ENCODE results near the gene NEK8.
"Not testable (repeated sequence)": the region's sequence is repeated elsewhere in the genome, so short reads cannot be mapped to it uniquely, and the experiment has no call there.

The NEK8 gene

DNA sequence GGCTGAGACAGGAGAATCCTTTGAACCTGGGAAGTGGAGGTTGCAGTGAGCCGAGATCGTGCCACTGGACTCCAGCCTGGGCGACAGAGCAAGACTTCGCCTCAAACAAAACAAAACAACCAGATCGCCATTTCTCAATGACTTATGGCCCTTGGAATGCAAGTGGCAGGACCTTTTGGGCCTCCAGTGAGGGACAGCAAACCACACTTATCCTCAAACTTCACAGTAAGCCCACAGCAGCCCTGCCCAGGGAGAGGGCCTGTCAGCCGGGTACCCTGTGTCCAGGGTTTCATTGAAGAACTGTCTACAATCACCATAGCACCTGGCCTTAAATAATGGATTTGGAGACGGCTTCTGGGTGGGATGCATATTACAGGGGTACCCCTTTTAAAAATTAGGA is 26.9 kb downstream of the NEK8 start:
- no peak overlapping the region for H3K27ac Mint-ChIP-seq
- H3K4me3 Mint-ChIP-seq: no peak overlapping the region
- no peaks in the 10 kb centered on the region for H3K4me1 Mint-ChIP-seq (ENCODE audit: low read depth)
- H3K9me3 Mint-ChIP-seq (ENCODE audit: low read depth): no peaks in the 10 kb centered on the region
- no peaks in the 10 kb centered on the region for H3K27me3 Mint-ChIP-seq
- H3K36me3 Mint-ChIP-seq: no peaks in the 10 kb centered on the region

DNA sequence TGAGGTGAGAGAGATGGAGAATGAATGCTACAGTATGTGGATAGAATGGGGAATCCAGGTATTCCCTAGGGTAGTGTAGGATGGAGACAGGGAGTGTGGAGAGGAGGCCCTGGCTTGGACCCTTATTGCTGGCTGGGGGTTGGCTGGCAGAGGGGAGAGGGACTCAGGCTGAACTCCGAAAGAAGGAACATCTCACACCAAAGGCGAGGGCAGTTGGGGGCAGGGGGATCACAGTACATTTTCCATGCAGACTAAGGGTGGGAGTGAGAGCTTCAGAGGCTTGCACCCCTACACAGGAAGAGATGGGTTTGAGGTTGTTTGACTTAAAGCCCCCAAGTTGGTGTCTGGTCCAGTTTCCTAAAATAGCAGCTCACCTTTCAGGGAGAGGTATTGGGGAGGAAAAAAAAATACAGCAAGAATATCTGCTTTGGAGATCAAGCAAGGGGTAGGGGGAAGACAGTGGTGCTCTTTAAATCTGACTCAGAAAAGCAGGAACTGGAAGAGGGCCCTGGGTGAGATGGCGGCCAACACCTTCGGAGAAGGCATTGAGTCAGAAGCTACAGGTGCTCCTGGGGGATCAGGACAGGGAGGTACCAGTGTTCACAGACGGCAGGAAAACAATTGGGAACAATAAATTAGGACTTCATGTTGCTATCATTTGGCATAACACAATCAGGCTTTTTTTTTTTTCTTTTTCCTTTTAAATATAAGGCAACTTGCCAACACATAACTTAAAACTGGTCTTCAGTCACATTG is 27.6 kb downstream of the NEK8 start:
- Mint-ChIP-seq H3K4me1 (ENCODE audit: low read depth) (no peaks in the 10 kb centered on the region), H3K9me3 (ENCODE audit: low read depth) (no peaks in the 10 kb centered on the region), H3K27ac (peak overlapping the region; percentile 64), H3K36me3 (no peaks in the 10 kb centered on the region), H3K4me3 (no peak overlapping the region), H3K27me3 (no peaks in the 10 kb centered on the region)

DNA sequence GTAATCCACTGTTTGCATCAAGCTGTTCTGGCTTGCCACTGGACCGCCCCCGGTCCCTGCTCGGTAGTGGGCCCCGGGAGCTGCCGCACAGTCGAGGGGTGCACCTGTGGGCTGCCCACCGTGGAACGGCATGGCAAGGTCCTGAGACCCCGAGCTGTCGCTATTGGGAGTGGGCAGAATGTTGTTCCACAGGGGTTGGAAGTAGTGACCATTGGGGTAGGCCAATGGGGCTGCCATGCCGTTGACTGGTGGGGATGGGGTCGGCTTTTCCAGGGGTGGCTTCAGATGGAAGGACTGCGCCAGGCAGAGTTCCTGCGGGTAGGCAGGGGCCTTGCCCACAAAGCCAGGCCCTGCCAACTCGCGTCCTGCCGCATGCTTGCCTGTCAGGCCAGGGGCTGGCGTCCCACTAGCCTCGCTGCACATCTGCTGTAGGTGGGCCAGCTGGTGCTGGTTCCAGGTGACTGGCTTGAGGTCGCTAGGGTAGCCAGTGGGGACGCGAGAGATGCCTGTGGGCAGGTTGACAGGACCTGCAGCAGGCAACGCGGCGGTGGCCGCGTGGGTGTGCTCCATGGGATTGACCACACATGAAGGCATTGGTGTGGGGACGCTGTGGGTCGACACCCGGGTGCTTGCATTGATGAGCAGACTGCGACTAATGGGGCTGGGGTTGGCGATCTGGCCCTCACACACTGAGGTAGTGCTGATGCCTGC is 30.0 kb downstream of the NEK8 start:
- no peaks in the 10 kb centered on the region for H3K9me3 Mint-ChIP-seq (ENCODE audit: low read depth)
- peaks cover 2% of the 10 kb centered on the region for H3K4me1 Mint-ChIP-seq (ENCODE audit: low read depth)
- no peaks in the 10 kb centered on the region for H3K36me3 Mint-ChIP-seq
- no peak overlapping the region for H3K27ac Mint-ChIP-seq
- H3K4me3 Mint-ChIP-seq: no peak overlapping the region
- H3K27me3 Mint-ChIP-seq: no peaks in the 10 kb centered on the region

DNA sequence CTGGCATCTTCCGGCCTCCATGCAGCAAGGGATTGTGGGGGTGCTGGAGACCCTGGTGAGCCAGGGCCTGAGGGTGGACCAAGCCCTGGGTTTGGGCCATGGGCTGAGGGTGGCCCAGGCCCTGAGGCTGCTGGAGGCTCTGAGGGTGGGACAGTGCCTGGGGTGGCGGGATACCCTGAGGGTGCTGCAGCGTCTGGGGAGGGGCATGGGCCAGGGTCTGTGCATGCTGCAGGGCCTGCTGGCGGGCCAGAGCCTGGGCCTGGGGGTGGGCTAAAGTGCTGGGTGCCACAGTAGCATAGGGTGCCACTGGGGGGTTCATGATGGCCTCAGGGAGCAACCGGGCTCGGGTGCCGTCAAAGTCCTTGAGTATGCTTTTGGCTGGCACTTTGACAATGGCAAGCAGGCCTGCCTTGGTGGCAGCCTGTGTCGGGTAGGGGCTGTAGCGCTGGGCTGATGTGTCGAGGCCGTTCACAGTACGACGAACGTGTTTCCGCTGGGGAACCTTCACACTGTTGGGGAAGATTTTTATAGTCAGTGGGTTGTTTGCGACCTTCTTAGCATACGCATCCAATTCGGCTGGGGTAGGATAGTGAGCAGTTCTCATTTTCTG is 30.8 kb downstream of the NEK8 start:
- peaks cover 2% of the 10 kb centered on the region for H3K36me3 Mint-ChIP-seq
- no peak overlapping the region for H3K27ac Mint-ChIP-seq
- H3K9me3 Mint-ChIP-seq (ENCODE audit: low read depth): no peaks in the 10 kb centered on the region
- H3K4me1 Mint-ChIP-seq (ENCODE audit: low read depth): peaks cover 5% of the 10 kb centered on the region
- H3K27me3 Mint-ChIP-seq: no peaks in the 10 kb centered on the region
- H3K4me3 Mint-ChIP-seq: no peak overlapping the region

DNA sequence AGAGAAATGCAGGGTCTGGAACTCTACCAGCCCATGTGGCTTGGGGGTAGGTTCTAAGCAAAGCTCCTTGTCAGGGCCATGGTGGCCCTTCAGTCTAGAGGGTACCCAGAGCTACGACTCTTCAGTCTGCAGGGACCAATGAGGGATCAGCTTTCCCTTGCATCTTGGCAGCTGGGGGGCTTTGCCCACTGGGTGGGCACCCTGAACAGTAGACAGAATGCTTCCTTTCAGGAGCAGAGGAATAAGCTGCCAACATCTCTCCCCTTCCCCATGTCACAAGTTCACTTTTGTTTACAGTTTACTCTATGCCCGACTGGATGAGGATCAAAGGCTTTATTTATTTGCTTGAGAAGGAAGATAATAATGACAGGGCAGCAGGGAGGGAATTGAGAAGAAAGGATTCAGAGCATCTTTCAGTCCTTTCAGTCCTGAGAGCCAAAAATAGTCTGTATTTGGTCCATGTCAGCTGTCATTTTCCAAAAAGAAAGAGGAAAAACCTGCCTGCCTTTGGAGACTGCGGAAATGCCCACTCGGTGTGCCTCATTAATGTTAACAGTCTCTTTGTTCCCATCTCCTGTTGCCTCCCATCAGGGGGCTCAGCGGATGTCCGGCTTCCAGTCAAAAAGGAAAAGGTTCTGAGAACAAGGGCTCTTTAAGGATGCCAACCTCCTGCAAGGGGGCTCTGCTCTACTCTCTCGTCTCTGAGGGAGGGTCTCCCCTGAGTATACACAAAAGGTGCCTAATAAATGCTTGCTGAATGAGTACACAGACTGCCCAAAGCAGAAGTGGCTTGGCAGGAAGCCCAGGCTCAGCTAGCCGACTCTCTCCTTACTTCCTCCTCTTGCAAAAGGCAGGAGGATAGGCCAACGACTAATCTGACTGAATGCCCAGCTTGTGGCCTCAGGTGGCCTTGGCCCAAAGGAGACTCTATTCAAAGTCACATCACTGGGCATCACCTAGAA is 32.3 kb downstream of the NEK8 start:
- Mint-ChIP-seq H3K27me3 (no peaks in the 10 kb centered on the region), H3K27ac (no peak overlapping the region), H3K9me3 (ENCODE audit: low read depth) (no peaks in the 10 kb centered on the region), H3K4me3 (no peak overlapping the region), H3K4me1 (ENCODE audit: low read depth) (peaks cover 5% of the 10 kb centered on the region), H3K36me3 (peaks cover 2% of the 10 kb centered on the region)

DNA sequence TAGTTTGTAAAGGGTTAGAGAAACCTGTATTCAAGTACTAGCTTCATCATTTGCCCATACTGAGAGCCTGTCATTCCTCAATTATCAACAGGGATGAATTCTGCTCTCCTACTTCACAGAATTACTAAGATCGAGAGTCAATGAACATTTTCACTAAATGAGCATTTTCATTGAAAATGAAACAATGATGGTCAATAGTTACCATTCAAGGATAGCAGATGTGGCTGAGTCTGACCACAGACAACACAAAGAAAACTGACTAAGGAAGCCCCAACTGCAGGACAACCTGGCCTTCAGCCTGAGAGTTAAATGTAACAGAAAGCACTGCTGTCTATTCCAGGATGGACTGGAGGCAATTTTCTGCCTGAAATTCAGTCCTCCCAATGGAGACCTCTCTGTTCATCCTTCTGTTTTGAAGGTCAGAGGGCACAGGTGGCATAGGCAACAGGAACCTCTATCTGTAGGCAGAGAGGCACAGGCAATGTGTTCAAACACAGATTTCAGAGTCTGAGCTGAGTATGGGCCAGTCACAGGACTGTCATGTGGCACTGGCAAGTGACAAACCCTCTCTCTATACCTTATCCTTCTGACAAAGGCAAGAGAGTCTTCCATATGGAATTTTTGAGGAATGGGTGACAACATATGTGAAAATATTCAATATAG is 34.7 kb downstream of the NEK8 start:
- H3K9me3 Mint-ChIP-seq (ENCODE audit: low read depth): no peaks in the 10 kb centered on the region
- H3K36me3 Mint-ChIP-seq: peaks cover 2% of the 10 kb centered on the region
- no peak overlapping the region for H3K27ac Mint-ChIP-seq
- H3K27me3 Mint-ChIP-seq: no peaks in the 10 kb centered on the region
- H3K4me1 Mint-ChIP-seq (ENCODE audit: low read depth): peaks cover 5% of the 10 kb centered on the region
- H3K4me3 Mint-ChIP-seq: no peak overlapping the region

DNA sequence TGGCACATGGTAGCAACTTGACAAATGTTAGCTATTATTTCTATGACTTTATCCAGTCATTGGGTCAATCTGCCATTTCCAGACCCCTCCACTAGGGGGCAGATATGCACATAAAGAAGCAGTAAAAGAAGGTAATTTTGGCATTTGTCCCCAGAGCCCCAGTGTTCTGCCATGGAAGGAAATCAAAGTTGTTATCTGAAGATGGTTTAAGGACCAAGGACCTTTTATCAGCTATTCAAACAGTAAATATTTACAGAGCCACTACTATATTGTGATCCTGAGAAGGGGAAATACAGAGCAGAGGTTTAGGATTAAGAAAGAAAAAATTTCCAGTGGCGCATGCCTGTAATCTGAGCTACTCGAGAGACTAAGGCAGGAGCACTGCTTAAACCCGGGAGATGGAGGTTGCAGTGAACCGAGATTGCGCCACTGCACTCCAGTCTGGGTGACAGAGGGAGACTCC is 35.2 kb downstream of the NEK8 start:
- no peaks in the 10 kb centered on the region for H3K9me3 Mint-ChIP-seq (ENCODE audit: low read depth)
- H3K36me3 Mint-ChIP-seq: peaks cover 2% of the 10 kb centered on the region
- H3K4me3 Mint-ChIP-seq: no peak overlapping the region
- H3K4me1 Mint-ChIP-seq (ENCODE audit: low read depth): peaks cover 5% of the 10 kb centered on the region
- H3K27ac Mint-ChIP-seq: peak overlapping the region; percentile 71
- no peaks in the 10 kb centered on the region for H3K27me3 Mint-ChIP-seq

DNA sequence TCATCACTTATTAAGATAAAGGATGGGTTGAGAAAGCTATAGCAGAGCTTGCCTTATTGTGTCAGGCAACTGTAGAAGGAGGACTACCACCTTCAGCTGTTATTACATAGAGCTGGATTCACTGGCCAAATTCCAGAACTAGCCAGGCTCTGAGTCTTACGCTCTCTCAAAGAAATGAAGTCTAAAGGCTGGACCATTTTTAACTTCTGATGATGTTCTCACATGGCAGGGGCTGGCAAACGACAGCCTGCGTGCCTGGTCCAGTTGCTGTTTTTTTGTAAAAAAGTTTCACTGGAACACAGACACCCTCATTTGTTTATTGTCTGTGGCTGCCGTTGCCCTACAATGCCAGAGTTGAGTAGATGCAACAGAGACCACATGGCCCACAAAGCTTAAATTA is 36.5 kb downstream of the NEK8 start:
- peak overlapping the region; percentile 76 for H3K27ac Mint-ChIP-seq
- peaks cover 2% of the 10 kb centered on the region for H3K36me3 Mint-ChIP-seq
- no peaks in the 10 kb centered on the region for H3K9me3 Mint-ChIP-seq (ENCODE audit: low read depth)
- H3K4me1 Mint-ChIP-seq (ENCODE audit: low read depth): peaks cover 7% of the 10 kb centered on the region
- no peaks in the 10 kb centered on the region for H3K27me3 Mint-ChIP-seq
- H3K4me3 Mint-ChIP-seq: no peak overlapping the region

DNA sequence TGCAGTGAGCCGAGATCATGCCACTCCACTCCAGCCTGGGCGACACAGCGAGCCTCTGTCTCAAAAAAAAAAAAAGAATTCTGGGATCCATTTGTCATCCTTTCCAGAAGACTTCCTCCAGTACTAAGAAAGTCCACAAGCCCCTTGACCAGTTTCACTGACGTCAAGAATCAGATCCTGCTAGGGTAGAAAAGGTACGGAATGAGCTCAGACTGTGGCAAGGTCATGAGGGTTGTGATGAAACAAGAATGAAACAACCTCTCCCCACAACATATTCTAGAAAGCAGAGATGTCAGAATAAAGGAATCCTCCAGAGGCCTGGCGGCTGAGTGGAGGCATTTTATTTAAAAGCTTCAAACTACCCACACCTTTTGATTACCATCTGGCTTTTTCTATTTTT is 45.1 kb downstream of the NEK8 start:
- H3K27me3 Mint-ChIP-seq: no peaks in the 10 kb centered on the region
- no peaks in the 10 kb centered on the region for H3K9me3 Mint-ChIP-seq (ENCODE audit: low read depth)
- H3K27ac Mint-ChIP-seq: peak overlapping the region; percentile 34
- peaks cover 4% of the 10 kb centered on the region for H3K36me3 Mint-ChIP-seq
- H3K4me3 Mint-ChIP-seq: no peak overlapping the region
- H3K4me1 Mint-ChIP-seq (ENCODE audit: low read depth): peaks cover 27% of the 10 kb centered on the region

DNA sequence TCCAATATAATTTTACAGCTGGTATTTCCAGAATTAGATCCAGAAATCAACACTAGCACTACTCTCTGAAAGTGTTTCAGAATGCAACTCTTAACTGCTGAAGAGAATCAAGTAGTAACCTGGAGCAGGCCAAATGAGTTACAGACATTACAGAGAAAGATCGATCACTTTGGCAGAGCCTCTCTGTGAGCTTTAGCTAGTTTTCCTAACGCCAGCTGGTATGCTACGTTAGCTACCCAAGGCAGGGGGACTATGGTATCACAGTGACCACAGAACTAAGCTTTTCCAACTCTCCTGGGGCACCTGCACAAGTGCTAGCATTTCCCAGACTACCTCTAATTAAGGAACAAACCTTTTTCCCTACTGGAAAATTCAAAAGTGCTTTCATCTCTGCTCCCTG is 45.6 kb downstream of the NEK8 start:
- Mint-ChIP-seq H3K27me3 (no peaks in the 10 kb centered on the region), H3K9me3 (ENCODE audit: low read depth) (no peaks in the 10 kb centered on the region), H3K27ac (peak overlapping the region; percentile 34), H3K4me1 (ENCODE audit: low read depth) (peaks cover 32% of the 10 kb centered on the region), H3K36me3 (peaks cover 4% of the 10 kb centered on the region), H3K4me3 (no peak overlapping the region)

DNA sequence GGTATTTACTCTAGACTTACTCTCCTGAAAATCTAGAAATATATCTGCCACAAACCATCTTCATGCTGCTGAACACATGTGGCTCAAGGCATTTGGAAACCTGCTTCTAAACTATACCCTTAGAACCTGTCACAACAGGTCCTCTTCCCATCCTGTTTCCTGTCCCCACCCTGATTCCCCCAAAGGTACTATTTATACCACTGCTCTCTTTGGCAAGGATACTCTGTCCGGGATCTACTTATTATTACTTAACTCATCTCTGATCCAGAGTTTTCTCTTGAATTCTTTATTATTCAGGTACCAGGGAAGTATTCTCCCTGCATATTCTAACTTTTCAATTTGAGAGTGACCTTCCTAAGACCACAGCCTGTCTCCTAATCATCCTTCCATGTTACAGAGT is 48.6 kb downstream of the NEK8 start:
- H3K27ac Mint-ChIP-seq: peak overlapping the region; percentile 79

DNA sequence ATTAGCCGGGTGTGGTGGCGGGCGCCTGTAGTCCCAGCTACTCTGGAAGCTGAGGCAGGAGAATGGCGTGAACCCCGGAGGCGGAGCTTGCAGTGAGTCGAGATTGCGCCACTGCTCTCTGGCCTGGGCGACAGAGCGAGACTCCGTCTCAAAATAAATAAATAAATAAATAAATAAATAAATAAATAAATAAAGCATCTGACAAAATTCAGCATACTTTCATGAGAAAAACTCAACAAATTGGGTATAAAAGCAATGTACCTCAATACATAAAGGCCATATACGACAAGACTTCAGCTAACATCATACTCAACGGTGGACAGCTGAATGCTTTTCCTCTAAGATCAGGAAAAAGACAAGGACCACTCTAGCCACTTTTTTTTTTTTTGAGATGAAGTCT is 51.0 kb downstream of the NEK8 start:
- H3K9me3 Mint-ChIP-seq (ENCODE audit: low read depth); H3K4me3 Mint-ChIP-seq; H3K36me3 Mint-ChIP-seq; H3K27ac Mint-ChIP-seq; H3K27me3 Mint-ChIP-seq: not testable (repeated sequence)
- H3K4me1 Mint-ChIP-seq (ENCODE audit: low read depth): peaks cover 39% of the 10 kb centered on the region

More for the DNA sequence above, 48.6 kb downstream of the NEK8 start:
- Mint-ChIP-seq H3K9me3 (ENCODE audit: low read depth) (no peaks in the 10 kb centered on the region), H3K4me1 (ENCODE audit: low read depth) (peaks cover 43% of the 10 kb centered on the region), H3K4me3 (no peak overlapping the region), H3K36me3 (peaks cover 3% of the 10 kb centered on the region), H3K27me3 (no peaks in the 10 kb centered on the region)

DNA sequence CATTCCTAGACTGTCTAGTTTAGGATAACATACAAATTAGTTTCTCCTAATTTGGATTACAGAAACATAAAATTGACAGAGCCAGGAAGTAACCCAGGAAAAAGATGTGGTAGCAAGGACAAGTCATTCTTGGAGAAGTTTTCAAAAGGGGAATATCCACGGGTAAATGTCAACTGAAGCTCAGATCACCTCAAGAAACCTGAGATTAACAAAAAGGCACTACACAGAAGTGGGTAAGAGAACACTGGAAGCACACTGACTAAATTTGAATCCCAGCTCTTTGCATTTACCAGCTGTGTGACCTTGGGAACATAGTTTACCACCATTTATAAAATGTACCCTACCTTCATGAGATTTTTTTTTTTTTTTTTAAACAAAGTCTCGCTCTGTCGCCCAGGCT is 54.6 kb downstream of the NEK8 start:
- no peaks in the 10 kb centered on the region for H3K9me3 Mint-ChIP-seq (ENCODE audit: low read depth)
- H3K27ac Mint-ChIP-seq: no peak overlapping the region
- no peaks in the 10 kb centered on the region for H3K36me3 Mint-ChIP-seq
- no peak overlapping the region for H3K4me3 Mint-ChIP-seq
- no peaks in the 10 kb centered on the region for H3K27me3 Mint-ChIP-seq
- peaks cover 22% of the 10 kb centered on the region for H3K4me1 Mint-ChIP-seq (ENCODE audit: low read depth)

DNA sequence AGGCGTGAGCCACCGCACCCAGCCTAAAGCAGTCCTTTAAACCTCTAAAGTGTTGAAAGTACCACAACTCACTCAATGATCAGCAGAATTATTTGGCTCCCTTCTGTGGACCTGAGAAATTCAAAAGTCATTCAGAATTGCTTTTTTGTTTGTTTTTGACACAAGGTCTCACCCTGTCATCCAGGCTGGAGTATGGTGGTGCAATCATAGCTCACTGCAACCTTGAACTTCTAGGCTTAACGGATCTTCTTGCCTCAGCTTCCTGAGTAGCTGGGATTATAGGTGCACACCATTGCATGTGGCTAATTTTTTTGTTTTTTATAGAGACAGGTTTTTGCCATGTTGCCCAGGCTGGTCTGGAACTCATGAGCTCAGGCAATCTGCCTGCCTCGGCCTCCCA is 59.5 kb downstream of the NEK8 start:
- H3K27ac Mint-ChIP-seq: peak overlapping the region; percentile 46
- H3K27me3 Mint-ChIP-seq: no peaks in the 10 kb centered on the region
- no peaks in the 10 kb centered on the region for H3K9me3 Mint-ChIP-seq (ENCODE audit: low read depth)
- peaks cover under 1% of the 10 kb centered on the region for H3K36me3 Mint-ChIP-seq
- no peak overlapping the region for H3K4me3 Mint-ChIP-seq
- peaks cover 19% of the 10 kb centered on the region for H3K4me1 Mint-ChIP-seq (ENCODE audit: low read depth)

All from activated naive CD8-positive, alpha-beta T cell (primary cell).